NCI-H1930 (cell line): ENCODE data around the gene GALNT10.
A peak's percentile ranks its signal among the peaks of the same experiment; 100 is the strongest.

Source experiments
- DNase-seq, 2 experiments: peaks; one replicate each; lab custom pipeline; 2025; lab: John Stamatoyannopoulos, UW

Gene GALNT10

GRCh38 chr5:154445422-154446194 lies 255.1 kb downstream of the GALNT10 start, which contains the start of gene SAP30L:
SAP30L (plus strand) TSS chr5:154445997; CDS start chr5:154446605, 608 bp downstream.
- DNase-seq = peak; percentile 70 to 82

GRCh38 chr5:154446195-154447088 lies 255.9 kb downstream of the GALNT10 start:
- DNase-seq = no peak

GRCh38 chr5:154447089-154447725 lies 256.7 kb downstream of the GALNT10 start:
- DNase-seq = no peak

- no peak for DNase-seq
These were observed 259.3 kb downstream of the GALNT10 start for GRCh38 chr5:154449786-154450185.

- DNase-seq = no peak
These were observed 261.4 kb downstream of the GALNT10 start for GRCh38 chr5:154451957-154452356.

GRCh38 chr5:154455585-154455984 lies 265.1 kb downstream of the GALNT10 start:
- no peak for DNase-seq

- DNase-seq = no peak
These were observed 266.0 kb downstream of the GALNT10 start for GRCh38 chr5:154456540-154456939.

GRCh38 chr5:154459015-154459414 lies 268.5 kb downstream of the GALNT10 start:
- DNase-seq = no peak

GRCh38 chr5:154460172-154460571 lies 269.6 kb downstream of the GALNT10 start:
- DNase-seq = no peak

- no peak for DNase-seq
These were observed 271.0 kb downstream of the GALNT10 start for GRCh38 chr5:154461531-154461930.

- DNase-seq = no peak
These were observed 273.9 kb downstream of the GALNT10 start for GRCh38 chr5:154464438-154464837.

GRCh38 chr5:154465169-154465568 lies 274.6 kb downstream of the GALNT10 start:
- DNase-seq = no peak

- DNase-seq = no peak
These were observed 275.6 kb downstream of the GALNT10 start for GRCh38 chr5:154466147-154466546.

GRCh38 chr5:154466671-154467070 lies 276.1 kb downstream of the GALNT10 start:
- no peak for DNase-seq

- DNase-seq = peak in 1 of 2 experiments; percentile 28
These were observed 277.3 kb downstream of the GALNT10 start for GRCh38 chr5:154467655-154468354.

- DNase-seq = no peak
These were observed 279.6 kb downstream of the GALNT10 start for GRCh38 chr5:154470137-154470536.
